CD8-positive, alpha-beta memory T cell (primary cell): Measurements from ENCODE around the gene TNFRSF25. TPM values are rescaled to one million over a fixed set of nuclear protein-coding genes. Genes with fewer than 3 reads are reported as not detected.

Experiments used
- CTCF ChIA-PET: fragments of 350-600 bp; sonication (Branson Sonifier 250); formaldehyde crosslinking; loops from one replicate; lab custom pipeline; 2021; ENCODE audit warnings: antibody characterized with exemption; lab: Charles Lee
- POLR2A ChIA-PET: fragments of 350-600 bp; sonication (Branson Sonifier 250); formaldehyde crosslinking; loops from one replicate; lab custom pipeline; 2021; ENCODE audit warnings: antibody characterized with exemption; lab: Charles Lee
- DNase-seq, 5 donors: peaks; one replicate each; pipeline versions ENCODE4 v3.0.0 to v3.0.0-alpha.2; 2020 to 2022; ENCODE audit warnings: mixed read lengths in 1 of 5
- H3K27ac ChIP-seq: one replicate; pipeline ENCODE4 v1.7.0; 2013; ENCODE audit warnings: low read depth, mild to moderate bottlenecking, low read length, moderate library complexity
- H3K27me3 ChIP-seq: 2 replicates; pipeline ENCODE4 v1.7.0; 2013; ENCODE audit warnings: low read length, mild to moderate bottlenecking; ENCODE audit not compliant: insufficient read depth, poor library complexity, severe bottlenecking
- H3K36me3 ChIP-seq: 2 replicates; pipeline ENCODE4 v1.7.0; 2013; ENCODE audit warnings: mild to moderate bottlenecking, low read length, moderate library complexity; ENCODE audit not compliant: insufficient read depth
- H3K4me1 ChIP-seq: 2 replicates; pipeline ENCODE4 v1.7.0; 2013; ENCODE audit warnings: mild to moderate bottlenecking, low read length, moderate library complexity; ENCODE audit not compliant: insufficient read depth
- H3K4me3 ChIP-seq: 2 replicates; pipeline ENCODE4 v1.7.0; 2013; ENCODE audit warnings: mild to moderate bottlenecking, low read length
- H3K9me3 ChIP-seq: 2 replicates; pipeline ENCODE4 v1.7.0; 2013; ENCODE audit warnings: mild to moderate bottlenecking, low read length
- H3K27ac Mint-ChIP-seq, 8 donors: one replicate each; pipeline ENCODE4 v1.8.0; 2020 to 2021; ENCODE audit warnings: mixed read lengths in 8 of 8, mild to moderate bottlenecking in 6 of 8, inconsistent platforms in 3 of 8, moderate library complexity in 3 of 8
- H3K27me3 Mint-ChIP-seq, 2 donors: one replicate each; pipeline ENCODE4 v1.8.0; 2020 to 2021; ENCODE audit warnings: mixed read lengths in 2 of 2, mild to moderate bottlenecking in 1 of 2, moderate library complexity in 1 of 2
- H3K36me3 Mint-ChIP-seq, 3 donors: one replicate each; pipeline ENCODE4 v1.8.0; 2020 to 2021; ENCODE audit warnings: mixed read lengths in 3 of 3, inconsistent platforms in 1 of 3, mild to moderate bottlenecking in 1 of 3
- H3K4me1 Mint-ChIP-seq, 3 donors: one replicate each; pipeline ENCODE4 v1.8.0; 2020 to 2021; ENCODE audit warnings: mixed read lengths in 3 of 3, inconsistent platforms in 1 of 3, mild to moderate bottlenecking in 1 of 3
- H3K4me3 Mint-ChIP-seq, 7 donors: one replicate each; pipeline ENCODE4 v1.8.0; 2020 to 2021; ENCODE audit warnings: mixed read lengths in 7 of 7, mild to moderate bottlenecking in 6 of 7, moderate library complexity in 4 of 7, inconsistent platforms in 2 of 7
- H3K9me3 Mint-ChIP-seq, 5 donors: one replicate each; pipeline ENCODE4 v1.8.0; 2020 to 2022; ENCODE audit warnings: mixed read lengths in 5 of 5, mild to moderate bottlenecking in 3 of 5, moderate library complexity in 2 of 5, inconsistent platforms in 1 of 5
- polyA plus RNA-seq: library from polyadenylated mRNA; unstranded; fragments of 300-500 nt; fragmentation: Illumina TruSeq; gene quantifications from one replicate; pipeline ENCODE4 v1.2.3, GENCODE V29; 2021
- total RNA-seq, 2 experiments: library from RNA; stranded (reverse); gene quantifications; one replicate each; pipeline ENCODE4 v1.2.3, GENCODE V29; 2021

The TNFRSF25 gene
- total RNA-seq, result 100 to 1,000 TPM in 1 of 2 experiments, 10 to 100 TPM in 1; 90.8 to 100 TPM
- polyA plus RNA-seq, result 30.0 TPM

GRCh38 chr1:6466023-6466422 lies at the start of gene TNFRSF25:
TSS of gene TNFRSF25 (minus strand) at chr1:6466173. CDS start at chr1:6466107, 66 bp downstream.
- peak; percentile 34 to 76 (median 64) for DNase-seq
- H3K4me1 Mint-ChIP-seq, result peaks cover 22 to 46% (median 28%) of the 10 kb centered on the region in 3 donors
- H3K27ac ChIP-seq, result peak within 1 kb of the TSS; percentile 75
- no peaks in the 10 kb centered on the region for H3K9me3 ChIP-seq
- peak within 1 kb of the TSS; percentile 81 for H3K4me3 ChIP-seq
- H3K9me3 Mint-ChIP-seq, result no peaks in the 10 kb centered on the region
- H3K27me3 Mint-ChIP-seq, result no peaks in the 10 kb centered on the region
- peak within 1 kb of the TSS; percentile 84 to 98 (median 94) for H3K27ac Mint-ChIP-seq
- H3K27me3 ChIP-seq, result no peaks in the 10 kb centered on the region
- H3K36me3 Mint-ChIP-seq, result peaks cover 9 to 34% (median 13%) of the 10 kb centered on the region in 3 donors
- peak within 1 kb of the TSS; percentile 88 to 98 (median 91) for H3K4me3 Mint-ChIP-seq
- peaks cover 16% of the 10 kb centered on the region for H3K36me3 ChIP-seq
- peaks cover 48% of the 10 kb centered on the region for H3K4me1 ChIP-seq
- CTCF ChIA-PET, result interaction anchor here (1.0 to 2.7 kb wide), 12 partner anchors 9 to 88 kb away, joined by 3 to 13 read pairs (median 4); partner anchors contain the start of gene NOL9
- POLR2A ChIA-PET, result interaction anchor here (0.7 to 1.3 kb wide), 4 partner anchors 9 to 41 kb away, joined by 3 to 4 read pairs (median 4); no protein-coding TSS in a partner anchor

DNA sequence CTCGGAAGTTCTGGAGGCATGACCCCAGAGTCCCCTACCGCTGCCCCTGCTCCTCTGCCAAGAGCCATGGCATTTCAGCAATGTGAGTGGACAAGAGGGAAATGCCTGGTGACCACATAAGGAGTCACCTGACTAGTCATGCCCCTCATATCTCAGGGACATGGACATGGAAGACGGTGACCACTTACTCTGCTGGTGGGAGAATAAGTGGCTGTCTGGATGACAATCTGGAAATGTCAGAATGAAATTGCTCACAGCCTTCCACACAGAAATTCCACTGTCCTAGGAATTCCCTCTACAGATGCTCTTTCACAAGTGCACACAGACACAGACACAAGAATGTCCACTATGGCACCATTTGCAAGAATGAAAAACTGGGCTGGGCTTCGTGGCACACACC lies 49.8 kb upstream of the TNFRSF25 start:
- peak in 1 of 5 donors; percentile 9 for DNase-seq
- Mint-ChIP-seq H3K4me1 (no peaks in the 10 kb centered on the region), H3K36me3 (no peaks in the 10 kb centered on the region), H3K27me3 (no peaks in the 10 kb centered on the region), H3K9me3 (no peaks in the 10 kb centered on the region), H3K4me3 (no peak overlapping the region), H3K27ac (peak overlapping the region in 1 of 8 donors; percentile 11)
- no peaks in the 10 kb centered on the region for H3K9me3 ChIP-seq
- no peak overlapping the region for H3K4me3 ChIP-seq
- H3K27ac ChIP-seq, result no peak overlapping the region
- no peaks in the 10 kb centered on the region for H3K36me3 ChIP-seq
- H3K27me3 ChIP-seq, result no peaks in the 10 kb centered on the region
- CTCF ChIA-PET, result no interaction called here
- POLR2A ChIA-PET, result no interaction called here
- no peaks in the 10 kb centered on the region for H3K4me1 ChIP-seq

DNA sequence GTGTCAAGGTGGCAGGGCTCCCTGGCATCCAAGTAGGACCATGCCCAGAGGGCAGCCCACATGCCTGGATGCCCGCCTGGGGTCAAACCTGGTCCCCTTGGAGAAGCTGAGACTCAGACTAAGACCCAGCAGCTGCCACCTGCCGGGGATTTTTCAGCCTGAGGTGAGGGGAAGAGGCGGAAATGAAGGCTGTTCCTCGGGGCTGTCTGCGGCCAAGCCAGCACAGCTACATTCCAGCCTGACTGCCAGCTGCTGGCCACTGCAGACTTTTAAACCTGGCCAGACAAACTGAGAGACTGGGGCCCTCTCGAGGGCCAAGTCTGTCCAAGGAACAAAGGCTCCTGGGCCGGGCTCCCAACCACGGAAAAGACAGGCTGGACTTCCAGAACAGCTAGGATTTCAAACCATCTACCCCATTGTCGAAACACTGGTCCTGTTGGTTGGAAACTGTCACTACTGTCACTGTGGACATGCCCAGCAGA lies 47.4 kb upstream of the TNFRSF25 start:
- H3K27me3 ChIP-seq, result peaks cover 3% of the 10 kb centered on the region
- H3K36me3 ChIP-seq, result no peaks in the 10 kb centered on the region
- Mint-ChIP-seq H3K27me3 (no peaks in the 10 kb centered on the region), H3K4me1 (no peaks in the 10 kb centered on the region), H3K27ac (peak overlapping the region in 1 of 8 donors; percentile 65), H3K36me3 (no peaks in the 10 kb centered on the region), H3K4me3 (no peak overlapping the region), H3K9me3 (no peaks in the 10 kb centered on the region)
- no peaks in the 10 kb centered on the region for H3K4me1 ChIP-seq
- CTCF ChIA-PET, result no interaction called here
- no peaks in the 10 kb centered on the region for H3K9me3 ChIP-seq
- DNase-seq, result no peak
- no peak overlapping the region for H3K27ac ChIP-seq
- H3K4me3 ChIP-seq, result no peak overlapping the region
- POLR2A ChIA-PET, result no interaction called here

DNA sequence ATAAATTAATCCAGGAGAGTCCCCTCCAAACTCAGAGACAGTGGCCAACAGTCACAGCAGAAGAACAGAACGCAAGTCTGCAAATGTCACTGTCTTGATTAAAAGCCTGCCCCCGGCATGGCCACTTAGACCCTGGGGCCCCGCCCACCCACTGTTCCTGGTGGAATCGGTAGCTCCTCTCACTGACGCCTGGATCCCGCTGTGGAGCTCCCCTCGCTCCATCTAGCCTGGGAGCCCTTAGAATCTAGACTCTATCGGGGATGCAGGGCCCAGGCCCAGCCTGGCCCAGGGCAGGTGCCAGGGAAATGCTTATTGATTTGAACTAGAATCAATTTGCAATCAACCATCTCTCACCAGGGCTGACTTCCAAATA lies 46.9 kb upstream of the TNFRSF25 start:
- ChIA-PET POLR2A (no interaction called here), CTCF (no interaction called here)
- Histone ChIP-seq H3K4me1 (no peaks in the 10 kb centered on the region), H3K27me3 (peaks cover 5% of the 10 kb centered on the region), H3K9me3 (no peaks in the 10 kb centered on the region), H3K4me3 (no peak overlapping the region), H3K36me3 (no peaks in the 10 kb centered on the region), H3K27ac (no peak overlapping the region)
- Mint-ChIP-seq H3K4me1 (no peaks in the 10 kb centered on the region), H3K27me3 (no peaks in the 10 kb centered on the region), H3K36me3 (no peaks in the 10 kb centered on the region), H3K4me3 (no peak overlapping the region), H3K9me3 (no peaks in the 10 kb centered on the region), H3K27ac (peak overlapping the region in 2 of 8 donors; percentile 33 to 65)
- no peak for DNase-seq

DNA sequence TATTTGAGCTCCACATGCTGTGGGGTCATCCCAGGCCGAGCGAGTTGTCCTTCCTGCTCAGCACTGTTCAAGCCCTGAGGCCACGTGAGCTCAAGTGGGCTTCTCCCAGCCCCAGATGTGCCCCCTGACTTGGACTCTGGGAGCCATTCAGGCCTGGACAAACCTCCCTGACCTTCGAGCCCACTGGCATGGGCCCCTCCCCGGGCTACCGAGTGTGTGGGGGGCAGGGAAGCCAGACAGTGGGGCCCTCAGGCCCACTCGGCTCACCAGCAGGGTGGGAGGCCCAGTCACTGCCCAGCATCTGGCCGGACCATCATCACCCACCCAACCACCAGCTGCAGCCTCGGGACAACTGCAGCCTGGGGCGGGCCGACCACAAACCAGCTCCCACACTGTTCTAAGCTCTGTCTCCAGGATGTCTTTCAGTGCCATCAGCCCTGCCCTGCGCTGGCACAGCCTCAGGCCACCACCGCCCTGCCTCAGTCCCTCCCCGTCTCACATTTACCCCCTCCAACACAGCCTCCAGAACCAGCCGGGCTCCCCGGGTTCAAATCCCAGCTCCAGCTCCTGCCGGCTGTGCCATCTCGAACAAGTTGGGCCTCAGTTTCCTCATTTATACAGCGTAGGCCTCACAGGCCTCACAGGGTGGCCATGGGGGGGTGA lies 46.4 kb upstream of the TNFRSF25 start:
- H3K4me3 ChIP-seq, result no peak overlapping the region
- no peaks in the 10 kb centered on the region for H3K4me1 ChIP-seq
- Mint-ChIP-seq H3K9me3 (no peaks in the 10 kb centered on the region), H3K4me1 (no peaks in the 10 kb centered on the region), H3K4me3 (no peak overlapping the region), H3K27ac (peak overlapping the region in 1 of 8 donors; percentile 33), H3K27me3 (no peaks in the 10 kb centered on the region), H3K36me3 (no peaks in the 10 kb centered on the region)
- no peaks in the 10 kb centered on the region for H3K9me3 ChIP-seq
- no peak overlapping the region for H3K27ac ChIP-seq
- ChIA-PET CTCF (no interaction called here), POLR2A (no interaction called here)
- peaks cover 5% of the 10 kb centered on the region for H3K27me3 ChIP-seq
- no peaks in the 10 kb centered on the region for H3K36me3 ChIP-seq
- no peak for DNase-seq

DNA sequence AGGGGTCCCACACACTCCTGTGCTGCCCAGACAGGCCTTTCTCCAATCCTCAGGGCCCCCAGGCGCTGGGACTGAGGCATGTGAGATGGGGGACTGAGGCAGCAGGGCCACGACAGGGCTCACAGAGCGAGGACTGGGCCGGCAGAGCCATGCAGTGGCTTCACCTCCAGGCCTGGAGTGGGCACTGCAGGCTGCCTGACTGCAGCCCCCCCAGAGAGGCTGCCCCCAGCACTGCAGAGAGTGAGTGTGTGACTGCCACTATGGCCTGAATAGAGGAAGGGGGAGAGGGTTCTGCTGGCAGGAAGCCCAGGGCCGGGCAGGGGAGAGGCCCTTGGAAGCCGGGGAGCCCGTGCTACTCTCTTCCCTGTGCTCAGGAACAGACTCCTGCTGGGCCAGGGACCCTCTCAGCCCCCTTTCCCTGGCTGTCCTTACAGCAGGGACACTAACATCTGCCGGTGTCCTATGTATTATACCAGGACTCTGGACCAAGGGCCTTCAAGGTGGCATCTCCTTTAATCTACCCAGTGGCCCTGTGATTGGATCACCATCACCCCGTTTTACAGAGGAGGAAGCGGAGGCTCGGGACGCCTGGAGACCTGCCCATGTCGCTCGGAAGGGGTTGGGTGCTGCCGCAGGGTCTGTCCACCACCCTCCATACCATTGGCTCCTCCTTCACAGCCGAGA lies 45.7 kb upstream of the TNFRSF25 start:
- ChIA-PET POLR2A (no interaction called here), CTCF (no interaction called here)
- peaks cover 1 to 5% of the 10 kb centered on the region in 2 donors for H3K27me3 Mint-ChIP-seq
- no peaks in the 10 kb centered on the region for H3K9me3 Mint-ChIP-seq
- no peak overlapping the region for H3K27ac ChIP-seq
- no peak overlapping the region for H3K4me3 Mint-ChIP-seq
- H3K9me3 ChIP-seq, result no peaks in the 10 kb centered on the region
- no peak overlapping the region for H3K4me3 ChIP-seq
- no peak overlapping the region for H3K27ac Mint-ChIP-seq
- H3K4me1 ChIP-seq, result no peaks in the 10 kb centered on the region
- peaks cover 5% of the 10 kb centered on the region for H3K27me3 ChIP-seq
- H3K36me3 Mint-ChIP-seq, result no peaks in the 10 kb centered on the region
- H3K36me3 ChIP-seq, result no peaks in the 10 kb centered on the region
- no peak for DNase-seq
- no peaks in the 10 kb centered on the region for H3K4me1 Mint-ChIP-seq

GRCh38 chr1:6511056-6511455 lies 45.1 kb upstream of the TNFRSF25 start:
- H3K27me3 ChIP-seq, result peaks cover 5% of the 10 kb centered on the region
- H3K27ac Mint-ChIP-seq, result no peak overlapping the region
- H3K4me1 Mint-ChIP-seq, result no peaks in the 10 kb centered on the region
- H3K4me3 Mint-ChIP-seq, result no peak overlapping the region
- H3K27me3 Mint-ChIP-seq, result peaks cover 2 to 6% of the 10 kb centered on the region in 2 donors
- H3K9me3 ChIP-seq, result no peaks in the 10 kb centered on the region
- H3K4me1 ChIP-seq, result no peaks in the 10 kb centered on the region
- no peaks in the 10 kb centered on the region for H3K9me3 Mint-ChIP-seq
- H3K36me3 Mint-ChIP-seq, result no peaks in the 10 kb centered on the region
- CTCF ChIA-PET, result no interaction called here
- POLR2A ChIA-PET, result no interaction called here
- DNase-seq, result no peak
- H3K27ac ChIP-seq, result no peak overlapping the region
- no peaks in the 10 kb centered on the region for H3K36me3 ChIP-seq
- no peak overlapping the region for H3K4me3 ChIP-seq

DNA sequence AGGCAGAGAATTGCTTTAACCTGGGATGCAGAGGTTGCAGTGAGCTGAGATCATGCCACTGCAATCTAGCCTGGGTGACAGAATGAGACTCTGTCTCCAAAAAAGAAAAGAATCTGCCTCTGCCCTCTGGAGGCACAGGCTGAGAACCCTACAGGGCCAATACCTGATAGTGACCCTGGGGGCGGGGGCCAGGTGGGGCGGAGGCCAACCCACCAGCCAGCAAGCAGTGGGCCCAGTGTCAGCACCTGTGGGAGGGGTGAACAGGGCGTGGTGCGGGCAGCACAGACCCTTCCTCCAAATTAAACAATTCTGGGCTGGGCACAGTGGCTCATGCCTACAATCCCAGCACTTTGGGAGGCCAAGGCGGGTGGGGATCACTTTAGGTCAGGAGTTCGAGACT lies 44.5 kb upstream of the TNFRSF25 start:
- DNase-seq, result no peak
- POLR2A ChIA-PET, result no interaction called here
- Mint-ChIP-seq H3K9me3 (no peaks in the 10 kb centered on the region), H3K4me3 (no peak overlapping the region), H3K27me3 (peaks cover 2 to 6% of the 10 kb centered on the region in 2 donors), H3K27ac (no peak overlapping the region), H3K36me3 (no peaks in the 10 kb centered on the region), H3K4me1 (no peaks in the 10 kb centered on the region)
- Histone ChIP-seq H3K36me3 (no peaks in the 10 kb centered on the region), H3K4me1 (no peaks in the 10 kb centered on the region), H3K9me3 (no peaks in the 10 kb centered on the region), H3K27me3 (peaks cover 5% of the 10 kb centered on the region), H3K27ac (no peak overlapping the region), H3K4me3 (no peak overlapping the region)
- CTCF ChIA-PET, result no interaction called here
